Inferior parietal cortex (tissue), 1 donor: ENCODE data around the gene EFNA5.

Source experiments
- DNase-seq: peaks from one replicate; pipeline ENCODE4 v3.0.0-alpha.2; 2016; ENCODE audit errors: extremely low spot score

The EFNA5 gene

GRCh38 chr5:107603349-107603748 is 67.4 kb downstream of the EFNA5 start:
- DNase-seq, result no peak

DNA sequence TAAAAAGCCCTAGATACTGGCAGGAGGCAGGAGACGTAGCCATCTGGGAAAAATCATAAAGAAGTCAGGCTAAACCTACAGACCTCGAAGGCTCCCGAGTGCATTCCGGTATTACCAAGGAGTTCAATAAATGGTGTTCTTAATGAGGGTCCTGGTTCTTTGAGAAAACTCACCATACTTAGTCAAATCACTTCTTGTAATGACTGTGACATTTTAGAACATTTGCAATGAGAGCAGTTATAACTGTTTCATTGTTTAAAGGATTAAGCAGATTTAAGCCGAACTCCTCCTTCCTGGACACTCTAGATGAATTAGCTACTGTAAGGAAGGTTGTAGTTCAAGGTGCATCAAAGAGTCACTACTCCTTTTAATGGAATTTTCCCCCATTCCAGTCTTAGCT is 67.8 kb downstream of the EFNA5 start:
- no peak for DNase-seq

DNA sequence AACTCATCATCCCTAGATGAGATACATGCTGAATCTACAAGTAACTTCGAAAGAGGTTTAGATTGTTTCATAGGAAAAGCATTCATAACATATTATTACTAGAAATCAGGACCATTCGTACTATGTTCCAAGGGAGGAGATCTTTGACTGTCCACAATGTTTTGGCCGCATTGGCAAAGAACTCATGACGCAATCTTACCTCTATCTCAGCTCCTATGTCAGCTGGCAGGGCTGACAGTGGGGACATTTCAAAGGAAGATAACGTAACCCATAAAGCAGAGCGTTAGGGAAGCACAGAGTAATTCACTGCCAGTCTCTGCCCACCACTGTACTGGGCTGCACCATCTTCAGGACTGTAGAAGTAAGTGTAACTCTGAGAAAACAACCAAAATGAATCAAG is 69.7 kb downstream of the EFNA5 start:
- no peak for DNase-seq

DNA sequence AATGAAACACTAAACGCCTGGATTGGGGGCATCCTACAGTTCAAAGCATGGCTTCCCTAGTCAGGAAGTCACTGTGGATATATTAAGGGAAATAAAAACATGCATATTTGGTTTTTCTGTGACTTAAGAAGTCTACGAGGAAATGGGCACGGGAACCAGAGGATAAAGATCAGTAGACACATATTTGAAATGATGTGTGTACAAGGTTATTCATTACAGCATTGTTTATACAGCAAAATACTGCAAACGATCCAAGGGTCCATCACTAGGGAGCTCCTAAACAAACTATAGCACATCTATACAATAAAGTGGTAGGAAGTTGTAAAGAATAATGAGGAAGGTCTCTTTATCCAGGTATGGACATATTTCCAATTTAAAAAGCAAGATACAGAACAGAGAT is 71.8 kb downstream of the EFNA5 start:
- DNase-seq, result no peak

GRCh38 chr5:107597803-107598202 is 72.9 kb downstream of the EFNA5 start:
- no peak for DNase-seq

DNA sequence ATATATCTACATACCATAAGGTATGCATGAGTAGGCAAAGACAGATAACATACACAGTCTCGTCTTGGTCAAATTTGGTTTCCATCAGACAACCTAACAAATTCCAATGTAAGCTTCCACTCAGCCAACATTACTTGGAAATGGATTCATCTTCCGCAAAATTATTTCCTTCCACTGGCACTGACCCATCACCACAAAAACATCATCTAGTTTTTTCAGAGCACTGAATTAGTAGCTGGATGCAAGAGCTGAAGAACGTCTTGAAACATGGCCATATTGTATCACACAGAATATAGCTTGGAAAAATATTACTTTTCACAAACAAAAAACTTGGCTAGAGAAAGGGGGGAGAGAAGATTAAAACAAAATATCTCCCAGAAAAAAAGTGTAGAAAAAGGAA is 73.5 kb downstream of the EFNA5 start:
- no peak for DNase-seq

DNA sequence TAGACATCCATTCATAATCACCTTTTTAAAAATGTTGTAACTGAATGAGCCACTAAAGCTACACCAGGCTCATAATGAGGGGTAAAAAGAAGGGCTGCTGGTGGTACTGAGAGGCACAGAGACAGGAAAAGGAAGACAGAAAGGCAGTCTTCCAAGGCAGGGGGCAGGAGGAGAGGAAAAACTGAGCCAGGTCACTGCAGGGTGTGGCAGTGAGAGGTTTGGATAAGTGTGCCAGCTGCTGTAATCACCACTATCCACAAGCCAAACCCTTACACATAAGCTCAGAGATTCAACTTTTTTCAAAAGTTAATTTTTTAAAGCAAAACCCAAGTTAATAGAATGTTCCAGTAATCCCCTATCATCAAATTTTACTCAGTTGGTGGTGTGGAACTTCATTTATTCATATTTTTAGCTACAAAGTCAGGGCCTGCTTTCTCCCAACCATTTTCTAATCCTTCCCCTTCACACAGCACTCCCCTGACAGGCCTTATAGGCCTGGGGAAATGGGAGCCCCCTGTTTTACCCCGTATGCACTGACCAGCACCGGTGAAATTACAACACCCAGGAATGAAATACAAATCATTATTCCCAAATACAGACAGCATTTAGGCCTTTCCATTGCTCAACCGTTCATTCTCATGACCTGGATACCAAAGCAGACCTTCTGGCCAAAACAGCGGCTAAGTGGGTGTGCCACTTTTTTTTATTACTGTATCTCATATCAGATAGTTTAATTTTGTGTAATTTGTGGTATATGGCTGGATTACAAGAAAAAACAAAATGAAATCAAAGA is 76.3 kb downstream of the EFNA5 start:
- DNase-seq, result no peak

GRCh38 chr5:107593009-107593408 is 77.7 kb downstream of the EFNA5 start:
- no peak for DNase-seq

GRCh38 chr5:107592515-107592914 is 78.2 kb downstream of the EFNA5 start:
- DNase-seq, result no peak

DNA sequence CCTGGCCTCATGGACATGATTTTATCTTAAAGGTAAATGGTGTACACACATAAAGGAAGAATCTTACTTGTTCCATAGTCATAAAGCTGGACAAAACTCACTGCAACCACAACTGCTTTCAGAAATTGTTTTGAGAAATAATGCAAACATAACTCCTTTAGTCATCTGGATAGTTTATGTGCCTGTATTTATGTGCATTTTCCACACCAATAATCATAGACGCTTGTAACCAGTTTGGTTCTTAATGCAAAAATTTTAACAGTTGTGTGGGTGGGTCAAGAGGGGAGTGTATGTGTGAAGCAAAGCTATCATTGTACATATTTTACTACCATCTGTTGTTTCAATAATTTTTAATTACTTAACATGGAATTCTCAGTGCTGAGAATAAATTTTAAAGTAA is 80.1 kb downstream of the EFNA5 start:
- no peak for DNase-seq

GRCh38 chr5:107589520-107590193 is 81.1 kb downstream of the EFNA5 start:
- no peak for DNase-seq

- no peak for DNase-seq
These were observed 88.1 kb downstream of the EFNA5 start for GRCh38 chr5:107582625-107583024.

DNA sequence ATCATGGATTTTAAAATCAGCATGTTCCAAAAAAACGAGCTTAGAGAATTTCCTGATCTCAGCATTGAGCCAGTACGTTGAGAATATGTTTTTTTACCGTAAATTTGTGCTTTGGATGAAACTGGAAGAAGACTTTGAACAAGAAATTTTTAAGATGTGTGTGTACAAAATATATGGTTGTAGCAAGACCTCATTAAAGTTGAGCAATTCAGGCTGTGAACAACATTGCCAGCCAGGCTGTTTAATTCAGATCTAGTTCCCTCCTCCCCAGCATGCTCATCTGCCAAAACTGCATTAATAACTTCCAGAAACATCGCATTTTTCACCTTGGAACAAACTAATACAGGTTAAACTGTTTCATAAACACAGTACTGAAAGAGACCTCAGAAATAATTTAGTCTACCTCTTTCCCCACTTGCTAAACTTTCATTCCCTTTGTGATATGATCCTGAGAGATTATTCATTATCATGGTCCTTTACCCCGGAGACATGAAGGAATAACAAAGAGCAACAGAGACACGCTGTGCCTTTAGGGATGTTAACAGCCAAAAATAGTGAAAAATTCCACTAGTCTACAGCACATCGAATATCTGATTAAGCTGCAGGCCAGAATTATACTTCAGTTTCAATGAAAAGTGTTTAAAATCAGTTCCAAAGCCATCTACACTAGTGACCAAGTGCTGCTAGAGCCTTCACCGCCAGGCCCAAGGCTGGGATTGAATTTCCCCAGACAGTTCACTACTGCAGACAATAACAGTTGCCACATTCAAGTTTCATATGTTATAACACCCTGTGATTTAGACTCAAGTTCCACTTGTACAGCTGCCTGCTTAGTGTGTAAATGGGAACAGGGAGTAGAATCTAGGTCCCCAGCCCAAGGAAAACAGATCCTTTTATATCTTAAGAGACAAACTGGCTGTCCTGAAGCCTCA is 89.6 kb downstream of the EFNA5 start:
- no peak for DNase-seq

DNA sequence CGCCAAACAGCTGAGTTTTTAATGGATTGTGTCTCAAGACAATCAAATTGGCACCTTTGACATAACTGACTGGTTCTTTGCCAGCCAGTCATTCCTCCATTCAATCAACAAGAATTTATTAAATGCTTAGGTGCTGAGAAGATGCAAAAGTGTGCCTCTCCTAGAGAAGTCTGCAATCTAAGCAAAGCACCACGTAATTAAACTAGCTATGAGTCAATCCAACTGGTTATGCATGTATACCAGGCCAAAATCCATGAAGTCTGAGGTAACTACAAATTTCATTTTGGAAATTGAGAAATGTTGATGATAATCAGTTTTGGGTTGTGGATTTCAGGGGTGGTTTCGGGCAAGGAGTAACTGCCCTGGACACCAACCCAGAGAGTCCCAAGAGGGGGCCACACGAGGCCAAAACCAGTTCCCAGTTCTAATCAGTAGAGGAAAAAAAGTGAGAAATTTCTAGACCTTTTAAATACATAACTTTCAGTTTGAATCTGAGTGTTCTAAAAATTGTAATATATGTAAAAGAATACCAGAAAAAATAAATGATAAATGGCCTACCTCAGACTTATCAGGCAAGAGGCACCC is 92.6 kb downstream of the EFNA5 start:
- no peak for DNase-seq

- DNase-seq, result no peak
These were observed 93.3 kb downstream of the EFNA5 start for GRCh38 chr5:107577394-107577950.

GRCh38 chr5:107576736-107577393 is 93.9 kb downstream of the EFNA5 start:
- DNase-seq, result no peak

DNA sequence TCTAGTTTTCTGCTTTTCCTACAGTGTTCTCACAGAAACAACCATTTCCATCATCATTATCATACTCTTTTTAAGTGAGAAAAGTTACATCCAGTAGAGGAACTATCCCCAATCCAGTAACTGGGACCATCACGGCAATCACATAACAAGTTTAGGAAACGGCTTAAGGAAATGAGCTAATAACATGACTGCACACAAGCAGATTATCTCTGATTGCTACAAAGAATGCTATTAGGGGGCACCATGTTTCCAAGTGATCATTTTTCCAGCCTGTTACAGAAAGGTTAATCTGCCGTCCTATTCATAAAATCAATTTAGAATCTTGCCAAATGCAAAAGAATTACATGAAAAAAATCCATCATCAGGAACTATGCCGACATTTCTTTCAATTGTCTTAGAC is 94.6 kb downstream of the EFNA5 start:
- DNase-seq, result no peak

DNA sequence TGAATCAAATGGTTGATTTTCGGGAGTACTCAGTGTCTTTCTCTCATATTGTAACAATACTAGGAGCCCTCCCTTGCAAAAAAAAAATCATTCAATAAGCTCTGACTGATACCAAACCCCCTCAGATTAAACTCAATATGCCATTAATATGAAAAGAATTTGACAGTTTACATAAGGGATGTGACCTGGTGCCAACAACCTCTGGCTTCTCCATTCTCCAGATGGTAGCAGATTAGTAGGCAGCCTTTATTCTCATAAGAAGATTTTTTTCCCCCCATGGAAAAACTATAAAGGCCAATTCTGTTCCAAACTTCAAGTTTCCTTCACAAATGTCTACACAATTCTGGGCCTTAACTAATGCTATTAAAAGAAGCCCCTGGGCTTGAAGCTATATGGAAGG is 96.5 kb downstream of the EFNA5 start:
- no peak for DNase-seq

GRCh38 chr5:107572715-107573368 is 97.9 kb downstream of the EFNA5 start:
- no peak for DNase-seq
